ENCODE measurements around the gene TRIM46.

Gene TRIM46

DNA sequence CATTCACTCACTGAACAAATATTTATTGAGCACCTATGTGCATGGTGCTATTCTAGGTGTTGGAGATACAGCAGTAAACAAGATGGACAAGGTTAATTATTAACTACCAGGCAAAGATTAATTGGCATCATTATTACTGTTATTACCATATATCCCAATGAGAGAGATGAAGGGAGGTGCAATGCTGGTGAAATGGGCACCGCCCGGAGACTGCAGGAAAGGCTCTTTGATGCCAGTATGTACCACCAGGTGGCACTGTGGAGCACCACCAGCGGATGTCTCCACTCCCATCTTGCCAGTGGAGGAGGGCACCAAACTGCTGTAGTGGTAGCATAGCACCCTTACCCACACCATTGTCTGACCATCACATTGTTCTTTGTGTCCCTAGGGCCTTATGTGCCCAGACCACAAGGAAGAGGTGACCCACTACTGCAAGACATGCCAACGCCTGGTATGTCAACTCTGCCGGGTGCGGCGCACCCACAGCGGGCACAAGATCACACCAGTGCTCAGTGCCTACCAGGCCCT, 3.0 kb downstream of the TRIM46 start:
- TF ChIP-seq REST (IDR thresholded peaks at IDR 0.05; ENCODE audit: insufficient replicate concordance, low read depth) (no peak), CTCF (IDR thresholded peaks at IDR 0.05; ENCODE audit: insufficient read depth, low read length) (peak; percentile 98)
- peak in 1 of 2 experiments; percentile 86 for DNase-seq (ENCODE audit: low read depth in 1 of 2, low spot score in 1 of 2)
- H3K4me3 ChIP-seq (replicated peaks; ENCODE audit: insufficient read depth, low read length): no peak overlapping the region
- no peak overlapping the region for H3K27ac ChIP-seq (replicated peaks)
- no peaks in the 10 kb centered on the region for H3K27me3 ChIP-seq (ENCODE audit: insufficient read depth, poor library complexity, severe bottlenecking)

- TF ChIP-seq REST (IDR thresholded peaks at IDR 0.05; ENCODE audit: insufficient replicate concordance, low read depth): no peak
- no peak for TF ChIP-seq GABPA (IDR thresholded peaks at IDR 0.05; ENCODE audit: low read depth)
- Histone ChIP-seq H3K27ac (replicated peaks) (no peak overlapping the region), H3K27me3 (ENCODE audit: insufficient read depth, poor library complexity, severe bottlenecking) (no peaks in the 10 kb centered on the region)
Measured at GRCh38 chr1:155177192-155177917, 3.7 kb downstream of the TRIM46 start.

GRCh38 chr1:155177918-155178281, 4.3 kb downstream of the TRIM46 start:
- Histone ChIP-seq H3K27me3 (ENCODE audit: insufficient read depth, poor library complexity, severe bottlenecking) (no peaks in the 10 kb centered on the region), H3K27ac (replicated peaks) (no peak overlapping the region), H3K4me3 (replicated peaks; ENCODE audit: insufficient read depth, low read length) (no peak overlapping the region)
- DNase-seq (ENCODE audit: low read depth in 1 of 2, low spot score in 1 of 2): no peak
- TF ChIP-seq POLR2AphosphoS5 (IDR thresholded peaks at IDR 0.05; ENCODE audit: low read depth) (no peak), GABPA (IDR thresholded peaks at IDR 0.05; ENCODE audit: low read depth) (no peak), REST (IDR thresholded peaks at IDR 0.05; ENCODE audit: insufficient replicate concordance, low read depth) (no peak), SPI1 (IDR thresholded peaks at IDR 0.05; ENCODE audit: borderline replicate concordance, low read depth) (no peak), CTCF (IDR thresholded peaks at IDR 0.05; ENCODE audit: insufficient read depth, low read length) (no peak)

More at GRCh38 chr1:155177192-155177917, 3.7 kb downstream of the TRIM46 start:
- H3K4me3 ChIP-seq (replicated peaks; ENCODE audit: insufficient read depth, low read length): no peak overlapping the region
- DNase-seq (ENCODE audit: low read depth in 1 of 2, low spot score in 1 of 2): no peak
